SU-DHL-6 (cell line): ENCODE data around the gene FRY.

Source experiments
- H2AFZ ChIP-seq: fragments of 200-600 bp; sonication (generic); 2 replicates; pipeline ENCODE4 v1.6.1; 2014; ENCODE audit warnings: low read depth, mild to moderate bottlenecking, moderate library complexity, mixed read lengths, antibody characterized with exemption, low read length; ENCODE audit not compliant: severe bottlenecking
- H3F3A ChIP-seq: fragments of 200-600 bp; shearing (Covaris generic); 2 replicates; pipeline ENCODE4 v1.6.0; 2016; ENCODE audit warnings: antibody characterized with exemption, mild to moderate bottlenecking; ENCODE audit not compliant: insufficient read depth
- H3K27ac ChIP-seq: fragments of 200-600 bp; sonication (generic); 2 replicates; pipeline ENCODE4 v1.5.1; 2016; ENCODE audit warnings: low read depth, mild to moderate bottlenecking, low read length, moderate library complexity, mixed read lengths
- H3K27me3 ChIP-seq: fragments of 200-600 bp; sonication (generic), shearing (Covaris generic); 2 replicates; pipeline ENCODE4 v1.6.0; 2014; ENCODE audit warnings: mild to moderate bottlenecking, low read length
- H3K36me3 ChIP-seq: fragments of 200-600 bp; sonication (generic); 2 replicates; pipeline ENCODE4 v1.6.1; 2014; ENCODE audit warnings: mild to moderate bottlenecking, low read length, mixed read lengths
- H3K4me2 ChIP-seq: fragments of 300-600, 200-600 bp; shearing (Covaris generic), sonication (generic); 2 replicates; pipeline ENCODE4 v1.6.0; 2014; ENCODE audit warnings: low read length, low read depth, mild to moderate bottlenecking; ENCODE audit not compliant: poor library complexity, severe bottlenecking
- H3K4me3 ChIP-seq: fragments of 200-600 bp; sonication (generic); 2 replicates; pipeline ENCODE4 v1.5.1; 2014; ENCODE audit warnings: antibody characterized with exemption, low read length, mild to moderate bottlenecking, mixed read lengths; ENCODE audit not compliant: insufficient read depth, poor library complexity, severe bottlenecking
- H3K79me2 ChIP-seq: fragments of 200-600 bp; sonication (generic); 2 replicates; pipeline ENCODE4 v1.6.1; 2014; ENCODE audit warnings: mild to moderate bottlenecking, low read length, moderate library complexity; ENCODE audit not compliant: insufficient read depth
- H3K9ac ChIP-seq: fragments of 200-600 bp; sonication (generic); 2 replicates; pipeline ENCODE4 v1.7.0; 2014; ENCODE audit warnings: mild to moderate bottlenecking, low read length
- H3K9me2 ChIP-seq: fragments of 200-600 bp; sonication (generic); replicated peaks from 2 replicates; pipeline ENCODE4 v1.6.1; 2014; ENCODE audit warnings: low read length; ENCODE audit not compliant: insufficient read depth
- H3K9me3 ChIP-seq: fragments of 200-600 bp; sonication (generic); 2 replicates; pipeline ENCODE4 v1.6.1; 2014; ENCODE audit warnings: low read length, mixed read lengths; ENCODE audit not compliant: insufficient read depth
- H4K20me1 ChIP-seq: fragments of 200-600 bp; sonication (generic); 2 replicates; pipeline ENCODE4 v1.6.1; 2014; ENCODE audit warnings: low read depth, mild to moderate bottlenecking, antibody characterized with exemption, low read length, moderate library complexity, mixed read lengths
- CTCF ChIP-seq: fragments of 200-600 bp; sonication (generic); IDR thresholded peaks from one replicate; pipeline ENCODE4 v1.5.1; 2017; ENCODE audit warnings: antibody characterized with exemption, mild to moderate bottlenecking, low read length, moderate library complexity; ENCODE audit not compliant: insufficient read depth, poor library complexity, severe bottlenecking
- EZH2phosphoT487 ChIP-seq: fragments of 200-600 bp; sonication (generic), shearing (Covaris generic); conservative IDR thresholded peaks from 2 replicates; pipeline ENCODE4 v1.6.1; 2018; ENCODE audit warnings: mild to moderate bottlenecking, antibody characterized with exemption, low read length, moderate library complexity, mixed read lengths

FRY gene

DNA sequence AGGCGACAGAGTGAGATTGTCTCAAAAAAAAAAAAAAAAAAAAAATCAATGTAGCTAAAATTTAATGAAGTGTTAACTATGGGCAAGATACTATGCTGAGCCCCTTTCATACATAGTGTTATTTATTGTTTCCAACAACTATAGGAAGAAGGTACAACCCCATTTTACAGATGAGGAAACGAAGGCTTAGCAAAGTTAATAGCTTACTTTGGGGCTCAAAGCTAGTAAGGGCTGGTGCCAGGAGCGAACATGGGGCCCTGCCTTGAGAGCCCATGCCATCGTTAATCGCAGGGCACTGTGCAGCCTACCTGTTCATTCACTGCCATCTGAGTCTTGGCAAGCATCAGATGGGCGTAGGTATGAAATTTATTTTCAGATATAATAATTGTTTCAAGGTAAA lies 1.9 kb upstream of the FRY start:
- TF ChIP-seq CTCF (no peak), EZH2phosphoT487 (no peak)
- no peak overlapping the region for H2AFZ ChIP-seq
- H3K4me3 ChIP-seq, result no peak overlapping the region
- H3K27me3 ChIP-seq, result no peaks in the 10 kb centered on the region
- no peak overlapping the region for H3K9ac ChIP-seq
- no peak overlapping the region for H3K4me2 ChIP-seq
- H3K36me3 ChIP-seq, result no peaks in the 10 kb centered on the region
- H3K9me3 ChIP-seq, result no peaks in the 10 kb centered on the region
- H3K27ac ChIP-seq, result no peak overlapping the region
- H3K9me2 ChIP-seq, result no peaks in the 10 kb centered on the region
- no peaks in the 10 kb centered on the region for H3K79me2 ChIP-seq
- 0 out of 2 replicates have a peak, but pooled peaks cover 10% of the 10 kb centered on the region for H3F3A ChIP-seq
- H4K20me1 ChIP-seq, result no peaks in the 10 kb centered on the region

DNA sequence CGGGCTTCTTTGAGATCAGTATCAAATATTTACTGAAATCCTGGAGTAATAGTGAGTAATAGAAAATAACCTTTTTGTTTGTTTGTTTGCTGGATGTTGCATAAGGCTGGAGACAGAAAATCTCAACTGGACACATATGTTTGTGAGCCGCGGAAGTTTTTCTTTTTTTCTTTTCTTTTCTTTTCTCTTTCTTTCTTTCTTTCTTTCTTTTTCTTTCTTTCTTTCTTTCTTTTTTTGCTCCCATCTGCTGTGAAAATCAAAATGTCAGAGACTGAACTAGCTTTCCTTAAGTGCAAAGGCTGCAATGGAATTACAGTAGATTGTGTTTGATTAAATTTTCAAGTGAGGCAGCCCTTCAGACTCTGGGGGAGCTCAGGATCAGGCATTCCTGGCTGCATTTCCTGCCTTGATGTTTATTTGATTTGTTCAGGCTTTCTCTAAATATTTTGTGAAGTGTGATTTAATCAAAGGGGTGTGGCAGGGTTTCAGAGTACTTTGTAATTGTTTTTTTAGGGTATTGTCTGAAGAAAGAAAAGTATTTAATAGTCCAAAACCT lies 319 bp downstream of the FRY start:
- Histone ChIP-seq H3K27me3 (no peaks in the 10 kb centered on the region), H3F3A (0 out of 2 replicates have a peak, but pooled peaks cover 10% of the 10 kb centered on the region), H3K9me2 (no peaks in the 10 kb centered on the region), H3K9me3 (no peaks in the 10 kb centered on the region), H3K27ac (no peak overlapping the region), H3K4me2 (peak overlapping the region; percentile 72), H3K4me3 (peak overlapping the region; percentile 78), H3K9ac (peak overlapping the region; percentile 60), H3K79me2 (no peaks in the 10 kb centered on the region), H4K20me1 (no peaks in the 10 kb centered on the region), H2AFZ (peak overlapping the region; percentile 96), H3K36me3 (no peaks in the 10 kb centered on the region)
- TF ChIP-seq EZH2phosphoT487, result no peak
- TF ChIP-seq CTCF, result no peak

GRCh38 chr13:32032759-32033158 lies 1.2 kb downstream of the FRY start:
- H3F3A ChIP-seq, result 0 out of 2 replicates have a peak, but pooled peaks cover 10% of the 10 kb centered on the region
- H3K4me2 ChIP-seq, result no peak overlapping the region
- no peak overlapping the region for H3K9ac ChIP-seq
- H3K9me3 ChIP-seq, result no peaks in the 10 kb centered on the region
- H2AFZ ChIP-seq, result no peak overlapping the region
- no peaks in the 10 kb centered on the region for H3K27me3 ChIP-seq
- H3K36me3 ChIP-seq, result no peaks in the 10 kb centered on the region
- H4K20me1 ChIP-seq, result no peaks in the 10 kb centered on the region
- no peaks in the 10 kb centered on the region for H3K9me2 ChIP-seq
- TF ChIP-seq CTCF (no peak), EZH2phosphoT487 (no peak)
- no peak overlapping the region for H3K4me3 ChIP-seq
- H3K27ac ChIP-seq, result no peak overlapping the region
- H3K79me2 ChIP-seq, result no peaks in the 10 kb centered on the region
